HEK293T (cell line): ENCODE data around the gene PROK1.

Experiments
- CTCF ChIA-PET: fragments of 350-600 bp; formaldehyde crosslinking; extraction: SDS; loops from one replicate; lab custom pipeline; 2021; ENCODE audit warnings: antibody characterized with exemption, inconsistent platforms; lab: Yijun Ruan, JAX
- POLR2A ChIA-PET: fragments of 350-600 bp; formaldehyde crosslinking; extraction: SDS; loops from one replicate; lab custom pipeline; 2020; ENCODE audit warnings: antibody characterized with exemption, inconsistent platforms; lab: Yijun Ruan, JAX
- DNase-seq: peaks from one replicate; pipeline ENCODE4 v3.0.0; 2012; ENCODE audit warnings: mixed read lengths; ENCODE audit errors: extremely low spot score
- ARNT ChIP-seq: fragments of 450-650 bp; IDR thresholded peaks from 2 replicates; pipeline ENCODE4 v1.6.1; 2017; ENCODE audit warnings: mild to moderate bottlenecking
- BHLHE40 ChIP-seq: fragments of 450-650 bp; IDR thresholded peaks from 2 replicates; pipeline ENCODE4 v1.6.1; 2016; ENCODE audit warnings: mild to moderate bottlenecking, moderate library complexity, borderline replicate concordance
- CTBP1 ChIP-seq: fragments of 450-650 bp; IDR thresholded peaks from 2 replicates; pipeline ENCODE4 v1.6.1; 2016; ENCODE audit warnings: borderline replicate concordance
- ELF4 ChIP-seq: fragments of 450-650 bp; IDR thresholded peaks from 2 replicates; pipeline ENCODE4 v1.6.1; 2017; ENCODE audit warnings: antibody characterized with exemption
- FOXA1 ChIP-seq: fragments of 450-650 bp; IDR thresholded peaks from 2 replicates; pipeline ENCODE4 v1.6.1; 2016; ENCODE audit warnings: mild to moderate bottlenecking
- FOXK2 ChIP-seq: fragments of 450-650 bp; IDR thresholded peaks from 2 replicates; pipeline ENCODE4 v1.6.1; 2016; ENCODE audit warnings: mild to moderate bottlenecking
- FOXM1 ChIP-seq: fragments of 450-650 bp; IDR thresholded peaks from 2 replicates; pipeline ENCODE4 v1.6.1; 2017; ENCODE audit warnings: mild to moderate bottlenecking, borderline replicate concordance
- HDGF ChIP-seq: fragments of 450-650 bp; IDR thresholded peaks from 2 replicates; pipeline ENCODE4 v1.6.1; 2017; ENCODE audit warnings: antibody characterized with exemption, borderline replicate concordance
- L3MBTL2 ChIP-seq: fragments of 450-650 bp; conservative IDR thresholded peaks from 2 replicates; pipeline ENCODE4 v1.6.1; 2016; ENCODE audit warnings: mild to moderate bottlenecking
- LEF1 ChIP-seq: fragments of 450-650 bp; IDR thresholded peaks from 2 replicates; pipeline ENCODE4 v1.6.1; 2017; ENCODE audit warnings: mild to moderate bottlenecking, borderline replicate concordance
- NFRKB ChIP-seq: fragments of 450-650 bp; IDR thresholded peaks from 2 replicates; pipeline ENCODE4 v1.6.1; 2016; ENCODE audit warnings: mild to moderate bottlenecking, moderate library complexity
- PKNOX1 ChIP-seq: fragments of 450-650 bp; IDR thresholded peaks from 2 replicates; pipeline ENCODE4 v1.6.1; 2016
- SP1 ChIP-seq: fragments of 450-650 bp; IDR thresholded peaks from 2 replicates; pipeline ENCODE4 v1.6.1; 2017
- SUZ12 ChIP-seq: fragments of 450-650 bp; IDR thresholded peaks from 2 replicates; pipeline ENCODE4 v1.6.1; 2016; ENCODE audit warnings: mild to moderate bottlenecking
- TARDBP ChIP-seq: fragments of 450-650 bp; IDR thresholded peaks from 2 replicates; pipeline ENCODE4 v1.6.1; 2016
- ZNF384 ChIP-seq: fragments of 450-650 bp; IDR thresholded peaks from 2 replicates; pipeline ENCODE4 v1.6.1; 2016

PROK1 gene

GRCh38 chr1:110449661-110450651 is 993 bp upstream of the PROK1 start:
- ChIA-PET CTCF (interaction anchor here (1.2 to 1.6 kb wide), 2 partner anchors 10 to 38 kb away, joined by 4 to 5 read pairs; no protein-coding TSS in a partner anchor), POLR2A (no interaction called here)
- no peak for TF ChIP-seq NFRKB
- TF ChIP-seq BHLHE40 = no peak
- TF ChIP-seq LEF1 = no peak
- no peak for TF ChIP-seq CTBP1
- TF ChIP-seq ZNF384 = no peak
- no peak for TF ChIP-seq FOXA1
- no peak for TF ChIP-seq HDGF
- TF ChIP-seq L3MBTL2 = no peak
- TF ChIP-seq TARDBP = no peak
- no peak for TF ChIP-seq PKNOX1
- no peak for TF ChIP-seq FOXK2
- no peak for TF ChIP-seq SP1
- TF ChIP-seq ARNT = no peak
- TF ChIP-seq SUZ12 = no peak
- no peak for TF ChIP-seq ELF4
- no peak for TF ChIP-seq FOXM1
- no peak for DNase-seq

GRCh38 chr1:110452330-110452729 is 1.4 kb downstream of the PROK1 start:
- CTCF ChIA-PET = interaction anchor here (1.0 to 1.3 kb wide), 2 partner anchors 40 to 43 kb away, joined by 3 to 4 read pairs; no protein-coding TSS in a partner anchor
- POLR2A ChIA-PET = interaction anchor here (1.2 kb wide), 1 partner anchor 10 kb away, joined by 3 read pairs; no protein-coding TSS in a partner anchor
- no peak for DNase-seq
- TF ChIP-seq FOXM1 (no peak), FOXA1 (no peak), L3MBTL2 (no peak), LEF1 (no peak), ELF4 (no peak)

DNA sequence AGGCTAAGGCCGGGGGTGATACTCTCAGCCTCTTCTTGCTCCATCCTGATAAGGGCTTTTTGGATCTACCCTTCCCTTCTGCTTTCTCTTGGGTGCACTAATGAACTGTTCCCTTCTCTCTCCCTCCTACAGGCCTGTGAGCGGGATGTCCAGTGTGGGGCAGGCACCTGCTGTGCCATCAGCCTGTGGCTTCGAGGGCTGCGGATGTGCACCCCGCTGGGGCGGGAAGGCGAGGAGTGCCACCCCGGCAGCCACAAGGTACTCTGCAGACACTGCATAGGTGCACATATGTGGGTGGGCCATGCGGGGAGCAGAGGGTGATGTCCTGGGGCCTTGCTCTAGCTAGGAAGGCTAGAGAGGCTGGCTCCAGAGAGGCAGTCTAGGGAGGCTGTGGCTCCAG is 2.9 kb downstream of the PROK1 start:
- POLR2A ChIA-PET = interaction anchor here (1.1 kb wide), 1 partner anchor 116 kb away, joined by 3 read pairs; no protein-coding TSS in a partner anchor
- CTCF ChIA-PET = no interaction called here
- no peak for DNase-seq
- TF ChIP-seq ARNT (no peak), CTBP1 (no peak), L3MBTL2 (no peak), PKNOX1 (no peak), HDGF (no peak), FOXM1 (no peak), FOXA1 (no peak), FOXK2 (no peak), LEF1 (no peak), SP1 (no peak), BHLHE40 (no peak), ZNF384 (no peak), TARDBP (no peak), ELF4 (no peak), NFRKB (no peak), SUZ12 (no peak)

GRCh38 chr1:110454328-110454727 is 3.4 kb downstream of the PROK1 start:
- TF ChIP-seq ZNF384 (no peak), ELF4 (no peak), ARNT (no peak)
- CTCF ChIA-PET = interaction anchor here (0.8 to 1.2 kb wide), 2 partner anchors 247 to 257 kb away, joined by 3 to 5 read pairs; no protein-coding TSS in a partner anchor
- POLR2A ChIA-PET = interaction anchor here (1.2 to 1.6 kb wide), 2 partner anchors 116 to 245 kb away, joined by 4 to 7 read pairs; partner anchors contain the start of genes KCNC4 and RBM15
- no peak for DNase-seq

DNA sequence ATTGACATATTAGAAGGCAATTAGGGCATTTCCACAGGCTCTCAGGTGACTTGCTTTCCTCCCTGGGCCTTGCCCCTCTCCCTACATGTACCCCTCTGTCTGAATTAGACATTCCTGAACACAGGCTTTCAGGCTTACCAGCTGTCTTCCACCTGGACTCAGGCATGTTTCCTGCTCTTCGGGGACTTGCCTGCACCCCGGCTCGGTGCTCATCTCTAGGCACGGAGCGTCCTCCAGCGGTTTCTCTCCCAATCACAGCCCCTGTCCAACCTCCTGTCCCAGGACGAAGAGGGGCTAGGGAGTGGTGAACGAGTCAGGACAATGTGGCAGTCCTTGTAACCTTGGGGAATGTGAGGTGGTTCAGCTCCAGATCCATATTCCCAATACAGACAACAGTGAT is 4.2 kb downstream of the PROK1 start:
- TF ChIP-seq ZNF384 = no peak
- TF ChIP-seq HDGF = no peak
- TF ChIP-seq FOXK2 = no peak
- TF ChIP-seq SP1 = no peak
- no peak for TF ChIP-seq FOXA1
- no peak for TF ChIP-seq NFRKB
- no peak for TF ChIP-seq ARNT
- TF ChIP-seq L3MBTL2 = no peak
- no peak for TF ChIP-seq TARDBP
- DNase-seq = no peak
- CTCF ChIA-PET = interaction anchor here (0.7 to 1.2 kb wide), 4 partner anchors 43 to 258 kb away, joined by 3 to 5 read pairs (median 4); no protein-coding TSS in a partner anchor
- POLR2A ChIA-PET = interaction anchor here (1.2 to 1.6 kb wide), 2 partner anchors 117 to 246 kb away, joined by 4 to 7 read pairs; partner anchors contain the start of genes KCNC4 and RBM15

- ChIA-PET CTCF (interaction anchor here (0.7 kb wide), 1 partner anchor 243 kb away, joined by 3 read pairs; no protein-coding TSS in a partner anchor), POLR2A (no interaction called here)
- no peak for DNase-seq
- TF ChIP-seq LEF1 (no peak), NFRKB (no peak), BHLHE40 (no peak), TARDBP (no peak), SUZ12 (no peak)
Observed at GRCh38 chr1:110457206-110457605, 6.3 kb downstream of the PROK1 start.
